NOMO-1 treated with DMSO at 0.1 percent for 48 hours (cell line): ENCODE results near the gene INPP4B.
"Not testable (repeated sequence)": the region's sequence is repeated elsewhere in the genome, so short reads cannot be mapped to it uniquely, and the experiment has no call there.

ENCODE experiments used
- DNase-seq: peaks from one replicate; lab custom pipeline; 2025; ENCODE audit not compliant: unreplicated experiment; lab: John Stamatoyannopoulos, UW

INPP4B gene

DNA sequence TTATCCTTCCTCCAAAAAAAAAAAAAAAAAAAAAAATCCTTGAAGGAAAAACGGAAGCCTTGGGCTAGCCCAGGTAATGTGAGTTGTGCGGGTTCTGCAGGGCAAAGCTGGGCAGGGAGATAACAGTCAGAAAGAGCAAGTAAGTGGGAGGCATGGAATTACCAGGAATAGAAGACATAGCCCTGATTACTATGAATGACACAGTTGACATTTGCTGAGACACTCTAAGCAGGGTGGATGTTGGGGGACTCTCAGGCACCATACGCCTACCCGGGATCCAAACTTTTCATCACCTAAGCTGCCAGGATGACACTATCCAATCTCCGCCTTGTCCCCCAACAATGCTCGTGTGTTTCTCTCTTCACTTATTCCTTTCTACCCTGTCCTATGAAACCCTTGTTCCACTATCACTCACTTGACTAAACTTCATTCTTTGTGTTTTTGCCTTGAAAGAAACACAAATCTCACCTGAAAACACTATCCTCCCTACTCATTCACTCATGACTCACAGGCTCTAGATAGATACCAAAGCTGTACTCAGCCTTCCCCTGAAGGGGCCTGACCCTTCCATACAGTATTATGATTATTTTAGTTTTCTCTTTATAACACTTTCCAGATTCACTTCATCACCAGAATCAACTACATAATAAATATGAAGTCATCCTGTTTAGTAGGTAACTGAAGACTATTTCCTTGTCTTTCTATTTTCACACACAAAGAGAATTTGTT is 158.4 kb downstream of the INPP4B start:
- DNase-seq, result no peak

DNA sequence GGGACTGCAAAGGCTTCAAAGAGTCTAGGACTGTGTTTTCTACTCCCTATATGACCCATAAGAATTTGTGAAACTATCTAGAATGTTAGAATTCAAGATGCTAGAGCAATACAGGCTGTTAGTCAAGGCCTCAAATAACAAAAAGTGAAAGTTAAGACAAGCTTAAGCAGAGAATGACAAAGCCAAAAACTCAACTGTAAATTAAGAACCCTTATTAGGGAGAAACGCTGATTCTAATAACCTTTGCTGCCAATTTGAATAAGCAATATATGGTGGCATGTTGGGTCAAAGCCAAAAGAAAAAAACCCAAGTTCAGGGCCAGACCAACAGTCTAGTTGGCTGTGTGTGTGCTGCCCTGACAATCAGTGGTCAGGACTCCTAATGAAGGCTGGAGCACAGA is 160.0 kb downstream of the INPP4B start:
- DNase-seq, result no peak

DNA sequence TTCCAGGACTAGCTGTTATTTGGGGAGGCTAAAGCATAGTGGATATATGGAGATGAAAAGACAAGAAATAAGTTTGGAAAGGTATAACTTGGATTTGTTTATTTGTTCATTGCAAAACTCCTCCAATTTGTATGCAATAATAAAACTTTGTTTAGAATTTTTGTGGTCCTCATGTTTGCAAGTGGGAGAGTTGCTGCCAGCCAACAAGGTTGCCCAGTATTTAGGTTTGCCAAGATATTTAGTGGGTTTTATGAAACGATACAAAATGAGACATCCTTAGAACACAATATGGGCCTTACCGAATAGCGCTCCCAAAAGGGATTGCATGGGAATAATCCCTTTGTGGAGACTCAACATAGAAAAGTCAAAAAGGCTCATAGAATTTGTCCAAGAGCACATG is 162.1 kb downstream of the INPP4B start:
- DNase-seq, result no peak

DNA sequence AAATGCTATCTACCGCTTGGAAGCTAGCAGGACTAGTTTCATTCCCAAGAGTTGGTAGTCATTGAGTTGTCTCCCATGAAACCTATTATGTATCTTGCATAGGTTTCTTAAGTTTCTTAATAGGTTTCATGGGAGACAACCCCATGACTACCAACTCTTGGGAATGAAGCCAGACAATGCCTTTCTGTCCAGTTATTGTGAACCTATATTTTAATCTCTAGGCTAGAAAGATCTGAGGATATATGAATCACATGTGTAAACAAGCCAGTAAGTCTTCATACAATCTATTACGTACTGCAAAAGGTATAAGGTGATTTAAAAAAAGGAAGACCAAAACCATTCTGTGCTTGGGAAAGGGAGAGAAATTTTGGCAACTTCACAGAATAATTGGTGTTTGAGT is 162.6 kb downstream of the INPP4B start:
- DNase-seq, result no peak

DNA sequence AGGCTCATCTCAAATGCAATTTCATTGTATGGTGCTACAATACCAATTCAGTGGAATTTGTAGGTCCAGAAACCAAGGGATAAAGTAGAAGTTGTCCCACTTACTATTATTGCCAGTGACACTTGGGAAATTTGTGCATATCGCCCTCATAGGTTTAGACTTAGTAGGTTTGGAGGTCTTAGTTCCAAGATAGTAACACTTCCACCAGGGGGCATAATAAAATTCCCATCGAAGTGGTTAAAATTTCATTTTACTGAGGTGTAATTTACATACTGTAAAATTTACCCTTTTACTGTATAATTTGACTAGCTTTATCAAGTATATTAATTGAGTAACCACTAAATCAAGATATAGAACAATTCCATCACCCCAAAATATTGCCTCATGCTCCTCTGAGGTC is 174.6 kb downstream of the INPP4B start:
- DNase-seq, result no peak

DNA sequence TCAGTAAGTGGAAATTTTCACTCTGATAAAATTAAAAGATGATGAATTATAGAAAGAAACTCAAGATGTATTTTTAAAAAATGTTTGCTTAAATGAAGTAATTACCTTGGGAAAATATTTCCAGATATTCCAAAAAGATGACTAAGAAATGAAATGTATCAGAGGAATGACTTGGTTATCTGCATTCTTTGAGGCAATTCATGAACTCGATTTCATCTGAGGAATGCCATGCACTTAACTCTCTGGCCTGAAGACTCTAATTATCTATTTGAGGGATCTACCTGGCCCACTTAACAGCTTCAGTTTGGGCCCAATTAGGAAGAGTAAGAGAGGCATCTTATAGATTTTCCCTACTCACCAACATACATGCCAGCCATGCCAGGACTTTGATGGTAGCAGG is 182.3 kb downstream of the INPP4B start:
- DNase-seq, result no peak

DNA sequence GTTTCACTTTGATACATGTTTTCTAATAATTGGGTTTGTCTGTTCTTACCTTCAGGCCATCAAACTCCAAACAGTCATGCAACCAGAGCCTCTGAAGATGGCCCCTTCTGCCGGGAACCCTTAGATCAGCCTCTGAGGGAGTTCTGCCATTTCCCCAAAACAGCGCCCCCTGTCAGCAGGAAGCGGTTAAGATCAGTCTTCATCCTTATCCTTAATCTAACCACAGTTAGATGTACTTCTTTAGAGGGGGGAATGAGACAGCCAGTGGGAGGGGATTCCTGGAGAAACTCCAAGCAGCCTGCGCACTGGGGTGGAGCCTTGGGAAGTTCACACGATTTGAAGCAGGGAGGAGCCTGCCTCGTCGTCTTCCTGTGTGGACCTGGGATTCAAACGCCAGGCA is 185.4 kb downstream of the INPP4B start:
- DNase-seq, result no peak

DNA sequence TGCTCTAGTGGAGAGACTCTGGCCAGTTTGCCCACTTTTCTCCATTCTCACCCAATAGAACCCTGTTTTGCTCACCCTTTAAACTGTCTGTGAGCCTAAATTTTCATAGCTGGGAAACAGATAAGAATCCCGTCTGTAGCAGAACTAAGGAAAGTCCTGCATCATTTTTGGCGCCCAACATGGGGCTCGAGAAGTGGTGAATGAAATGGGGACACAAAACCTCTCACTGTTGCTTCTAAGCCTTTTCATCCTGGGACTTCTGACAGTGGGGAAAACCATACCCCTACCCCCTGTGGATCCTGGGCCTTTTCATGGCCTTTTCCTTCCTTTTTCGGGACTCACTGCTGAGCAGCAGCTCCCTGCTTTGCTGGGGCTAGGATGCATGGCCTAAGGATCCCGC is 189.9 kb downstream of the INPP4B start:
- DNase-seq, result no peak

DNA sequence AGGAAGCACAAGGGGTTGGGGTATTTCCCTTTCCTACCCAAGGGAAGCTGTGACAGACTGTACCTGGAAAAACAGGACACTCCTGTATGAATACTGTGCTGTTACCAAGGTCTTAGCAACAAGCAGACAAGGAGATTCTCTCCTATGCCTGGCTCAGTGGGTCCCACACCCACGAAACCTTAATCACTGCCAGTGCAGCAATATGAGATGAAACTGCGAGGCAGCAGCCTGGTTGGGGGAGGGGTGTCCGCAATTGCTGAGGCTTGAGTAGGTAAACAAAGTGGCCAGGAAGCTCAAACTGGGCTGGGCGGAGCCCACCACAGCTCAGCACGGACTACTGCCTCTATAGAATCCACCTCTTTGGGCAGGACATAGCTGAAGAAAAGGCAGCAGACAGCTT is 197.7 kb downstream of the INPP4B start:
- DNase-seq, result no peak

DNA sequence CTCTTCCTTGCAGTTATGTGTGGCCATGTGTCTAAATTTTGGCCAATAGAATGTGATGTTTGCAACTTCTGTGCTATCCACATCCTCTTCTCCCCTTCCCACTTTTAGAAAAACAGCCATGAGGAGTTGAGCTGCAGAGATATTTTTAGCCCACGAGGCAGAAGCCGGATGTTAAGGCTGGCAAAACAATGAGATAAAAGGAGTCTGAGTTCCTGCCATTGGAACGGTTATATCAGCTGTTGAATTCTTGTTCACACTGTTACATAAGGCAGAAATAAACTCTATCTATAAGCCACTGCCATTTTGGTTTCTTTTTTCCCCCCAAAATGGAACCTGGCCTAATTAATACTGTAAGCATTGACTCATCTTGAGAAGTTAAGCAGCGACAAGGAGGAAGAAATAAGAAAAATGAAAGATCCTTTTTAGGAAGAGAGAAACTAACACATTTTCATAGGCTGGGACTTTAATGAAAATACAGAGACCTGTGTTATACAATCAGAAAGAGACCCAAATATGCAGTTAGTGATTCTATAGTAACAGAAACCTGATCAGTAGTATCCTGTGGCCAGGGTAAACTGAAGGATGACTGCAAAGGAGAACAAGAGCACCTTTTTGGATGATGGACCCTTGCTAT is 200.5 kb downstream of the INPP4B start:
- DNase-seq, result no peak

DNA sequence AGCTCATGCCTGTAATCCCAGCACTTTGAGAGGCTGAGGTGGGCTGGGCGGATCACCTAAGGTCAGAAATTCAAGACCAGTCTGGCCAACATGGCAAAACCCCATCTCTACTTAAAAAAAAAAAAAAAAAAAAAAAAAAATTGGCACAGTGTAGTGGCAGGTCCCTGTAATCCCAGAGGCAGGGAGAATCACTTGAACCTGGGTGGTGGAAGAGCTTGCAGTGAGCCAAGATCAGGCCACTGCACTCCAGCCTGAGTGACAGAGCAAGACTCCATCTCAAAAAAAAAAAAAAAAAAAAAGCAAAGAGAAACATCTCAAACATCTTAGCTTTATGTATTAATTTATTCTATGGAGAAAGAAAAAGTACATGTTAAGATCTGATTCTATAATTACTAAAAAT is 201.5 kb downstream of the INPP4B start:
- not testable (repeated sequence) for DNase-seq

DNA sequence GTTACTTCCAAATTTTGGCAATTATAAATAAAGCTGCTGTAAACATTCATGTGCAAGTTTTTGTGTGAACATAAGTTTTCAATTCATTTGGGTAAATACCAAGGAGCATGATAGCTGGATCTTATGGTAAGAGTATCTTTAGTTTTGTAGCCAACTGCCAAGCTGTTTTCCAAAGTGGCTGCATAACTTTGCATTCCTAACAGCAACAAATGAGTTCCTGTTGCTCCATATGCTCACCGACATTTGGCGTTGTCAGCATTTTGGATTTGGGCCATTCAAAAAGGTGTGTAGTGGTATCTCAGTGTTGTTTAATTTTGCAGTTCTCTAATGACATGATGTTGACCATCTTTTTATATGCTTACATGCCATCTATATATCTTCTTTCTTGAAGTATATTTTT is 208.5 kb downstream of the INPP4B start:
- no peak for DNase-seq

DNA sequence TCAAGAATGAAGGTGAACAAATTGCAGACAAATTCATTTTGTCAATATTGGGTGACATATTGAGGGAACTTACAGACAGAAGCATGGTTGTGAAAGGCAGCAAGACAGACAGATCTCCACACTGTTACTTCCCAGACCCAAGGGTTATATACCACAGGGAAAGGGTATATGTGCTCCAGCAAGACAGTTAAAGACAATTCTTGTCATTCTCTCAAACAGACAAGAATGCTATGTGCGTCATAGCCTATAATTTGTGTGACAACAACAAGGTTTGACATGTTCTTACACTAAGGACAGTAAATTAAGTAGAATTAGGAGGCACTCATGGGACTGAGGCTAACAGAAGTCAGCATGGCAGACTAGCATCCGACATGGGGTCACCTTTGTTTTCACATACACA is 214.3 kb downstream of the INPP4B start:
- DNase-seq, result no peak

DNA sequence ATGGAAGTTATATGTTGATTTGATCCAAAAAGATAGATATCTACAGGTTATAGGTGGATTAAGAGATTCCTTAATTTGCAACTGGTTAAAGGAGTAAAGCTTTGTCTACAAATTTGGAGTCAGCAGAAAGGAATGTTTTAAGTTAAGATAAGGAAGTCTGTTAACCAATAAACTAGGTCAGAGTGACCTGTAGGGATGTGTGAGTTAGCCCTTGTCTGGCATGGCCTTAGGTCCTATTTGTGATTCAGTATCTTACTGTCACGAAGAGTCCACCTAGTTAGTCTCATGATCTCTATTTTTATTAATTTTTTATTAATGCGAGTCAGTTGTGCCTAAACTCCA is 230.8 kb downstream of the INPP4B start:
- DNase-seq, result no peak

DNA sequence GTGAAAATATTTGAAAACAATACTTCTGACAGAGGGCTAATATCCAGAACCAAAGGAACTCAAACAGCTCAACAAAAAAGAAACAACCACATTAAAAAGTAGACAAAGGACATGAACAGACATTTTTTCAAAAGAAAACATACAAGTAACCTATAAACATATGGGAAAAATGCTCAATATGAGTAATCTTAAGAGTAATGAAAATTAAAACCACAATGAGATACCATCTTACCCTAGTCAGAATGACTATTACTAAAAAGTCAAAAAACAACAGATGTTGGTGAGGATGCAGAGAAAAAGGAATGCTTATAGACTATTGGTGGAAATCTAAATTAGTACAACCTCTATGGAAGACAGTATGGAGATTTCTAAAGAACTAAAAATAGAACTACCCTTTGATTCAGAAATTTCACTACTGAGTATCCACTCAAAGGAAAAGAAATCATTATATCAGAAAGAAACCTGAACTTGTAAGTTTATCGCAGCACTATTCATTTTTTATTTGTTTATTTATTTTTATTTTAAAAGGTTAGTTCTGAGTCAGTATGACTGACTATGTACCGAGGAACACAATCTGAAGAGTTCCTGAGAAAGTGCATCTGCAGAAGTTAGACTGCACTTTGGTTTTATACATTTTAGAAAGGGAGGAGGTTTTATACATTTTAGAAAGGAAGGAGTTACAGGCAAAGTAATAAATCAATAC is 231.3 kb downstream of the INPP4B start:
- DNase-seq, result no peak

DNA sequence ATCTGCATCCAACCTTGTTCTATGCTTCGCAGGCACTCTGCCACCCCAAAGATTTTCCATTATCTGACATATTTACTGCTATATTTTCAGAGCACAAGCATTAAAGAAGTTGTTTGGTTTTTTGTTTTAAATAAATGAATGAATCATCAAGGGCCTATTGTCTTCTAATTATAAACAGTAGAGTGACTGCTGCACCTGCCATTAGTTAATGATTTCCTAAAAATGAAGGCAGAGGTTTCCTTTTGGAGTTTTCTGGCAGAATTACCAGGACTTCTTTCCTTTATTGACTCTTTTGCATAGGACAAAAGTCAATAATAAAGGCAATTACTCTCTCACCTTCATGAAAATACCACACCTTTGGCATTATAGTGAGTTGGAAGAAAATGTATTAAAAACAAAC is 238.1 kb downstream of the INPP4B start:
- no peak for DNase-seq

DNA sequence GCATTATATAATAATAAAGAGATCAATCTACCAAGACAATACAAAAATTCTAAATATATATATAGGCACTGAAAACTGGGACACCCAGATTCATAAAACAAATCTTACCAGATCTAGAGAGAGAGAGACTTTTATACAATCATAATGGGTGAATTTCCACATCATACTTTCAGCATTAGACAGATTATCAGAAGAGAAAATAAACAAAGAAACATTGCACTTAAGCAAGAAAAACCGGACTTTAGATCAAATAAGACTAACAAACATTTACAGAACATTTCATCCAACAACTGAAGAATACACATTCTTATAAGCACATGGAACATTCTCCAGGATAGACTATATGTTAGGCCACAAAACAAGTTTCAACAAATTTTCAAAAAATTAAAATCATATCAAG is 245.1 kb downstream of the INPP4B start:
- DNase-seq, result no peak

DNA sequence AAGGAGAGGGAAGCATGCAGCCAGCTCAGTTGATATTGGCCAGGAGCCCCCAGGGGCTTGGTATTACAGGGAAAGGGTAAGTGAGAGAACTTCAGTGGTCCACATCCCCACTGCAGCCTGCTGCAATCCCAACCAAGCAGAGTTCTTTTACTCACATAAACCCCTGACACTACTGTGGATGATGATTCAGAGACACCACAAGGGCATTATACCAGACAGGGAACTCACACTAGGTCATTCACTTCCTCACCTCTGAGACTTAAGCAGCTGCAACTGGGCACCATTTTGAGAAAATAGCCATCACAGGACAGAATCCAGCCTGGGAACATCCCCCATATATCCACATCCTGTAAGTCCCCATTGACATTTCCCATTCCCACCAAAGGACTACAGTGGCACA is 248.0 kb downstream of the INPP4B start:
- no peak for DNase-seq

DNA sequence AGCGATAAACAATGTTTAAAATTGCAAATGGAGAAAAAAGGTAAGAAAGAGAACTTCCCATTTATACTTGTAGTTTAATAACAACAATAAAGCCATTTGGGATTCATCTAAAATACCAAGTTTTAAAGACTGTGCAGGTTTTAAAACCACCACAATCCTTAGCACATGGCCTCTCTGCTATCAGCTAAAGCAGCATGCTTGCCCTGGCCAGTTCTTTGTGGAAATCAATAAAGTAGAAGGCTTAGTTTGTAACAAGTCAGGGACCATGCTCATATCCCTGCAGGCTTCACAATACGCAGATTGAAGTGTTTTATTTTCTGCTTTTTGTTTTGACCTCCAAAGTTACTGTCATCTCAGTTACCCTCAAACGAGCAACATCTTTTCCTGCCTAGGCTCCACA is 249.5 kb downstream of the INPP4B start:
- no peak for DNase-seq

DNA sequence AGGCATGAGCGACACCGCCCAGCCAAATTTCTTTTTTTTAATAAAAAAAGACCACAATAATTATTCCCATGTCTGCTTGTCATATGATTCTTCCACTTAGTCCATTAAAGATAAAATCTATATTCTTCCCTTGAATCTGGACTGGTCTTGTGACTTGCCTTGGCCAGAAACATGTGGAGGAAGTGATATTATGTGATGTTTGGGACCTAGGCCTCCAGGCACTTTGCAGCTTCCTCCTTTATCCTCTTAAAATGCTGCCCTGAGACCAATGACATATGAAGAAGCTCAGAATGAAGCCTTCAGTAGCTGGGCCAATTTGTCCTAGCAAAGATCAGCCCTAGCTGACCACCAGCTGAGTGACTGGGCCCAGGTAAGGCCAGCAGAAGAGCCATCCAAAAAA is 250.0 kb downstream of the INPP4B start:
- DNase-seq, result no peak

DNA sequence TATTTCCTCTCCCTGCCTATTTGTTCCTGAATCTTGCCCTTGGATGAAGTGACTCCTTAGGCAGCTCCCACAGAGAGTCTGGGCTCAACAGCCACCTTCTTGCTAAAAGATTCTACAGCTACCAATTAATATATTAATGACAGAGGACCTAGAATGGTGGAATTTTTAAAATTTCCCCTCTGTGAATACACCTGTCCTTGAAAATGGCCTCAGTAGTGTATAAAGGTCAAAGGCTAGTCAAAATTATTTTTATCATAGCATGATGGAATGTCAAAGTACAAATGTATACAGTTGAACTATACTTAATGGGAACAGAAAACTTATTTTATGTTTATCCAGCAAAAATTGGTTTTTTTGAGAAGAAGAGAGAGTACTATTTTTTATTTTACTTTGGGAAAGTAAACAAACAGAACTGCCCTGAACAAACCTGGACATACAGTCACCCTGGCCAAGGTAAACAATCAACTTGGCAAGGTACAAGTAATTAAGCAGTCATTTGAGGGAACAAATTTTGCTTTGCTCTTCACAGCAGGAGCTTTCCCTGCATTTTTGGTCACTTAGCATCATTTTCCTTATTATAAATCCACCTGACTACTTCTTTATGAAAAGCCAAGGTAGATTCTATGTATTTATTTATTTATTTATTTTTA is 250.8 kb downstream of the INPP4B start:
- DNase-seq, result no peak

DNA sequence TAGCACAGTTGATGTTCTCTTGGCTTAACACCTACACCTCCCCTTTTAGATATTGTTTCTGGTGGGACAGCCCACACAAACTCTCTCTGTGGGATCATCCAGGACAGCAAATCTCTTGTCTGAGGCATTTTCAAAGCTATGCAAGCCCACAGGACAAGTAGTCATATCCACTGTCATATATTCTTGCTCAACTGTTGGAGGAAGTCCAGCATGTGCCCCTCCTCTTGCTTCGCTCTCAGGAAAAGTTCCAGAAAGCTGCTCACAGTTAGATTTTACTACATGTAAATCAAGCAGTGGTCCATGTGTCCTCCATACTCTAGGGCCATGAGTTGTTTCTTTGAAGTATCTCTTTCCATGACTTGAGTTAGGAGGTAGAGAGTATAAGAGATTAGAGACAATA is 260.7 kb downstream of the INPP4B start:
- no peak for DNase-seq
